SH-SY5Y (cell line): Measurements from ENCODE around the gene ATP2B2.

Experiments
- GATA2 ChIP-seq: IDR thresholded peaks from 2 replicates; pipeline ENCODE4 v1.6.1; 2011; ENCODE audit warnings: mild to moderate bottlenecking, low read depth, low read length
- GATA3 ChIP-seq: IDR thresholded peaks from 2 replicates; pipeline ENCODE4 v1.6.1; 2011; ENCODE audit warnings: low read depth, mild to moderate bottlenecking, low read length, moderate library complexity

- TF ChIP-seq GATA2 (no peak), GATA3 (no peak)
These were observed 200.0 kb downstream of the ATP2B2 start for GRCh38 chr3:10305331-10305902.
